ENCODE data around the gene NIFK. TPM values are rescaled to one million over a fixed set of nuclear protein-coding genes. Genes with fewer than 3 reads are reported as not detected.
"Not testable (repeated sequence)": the region's sequence is repeated elsewhere in the genome, so short reads cannot be mapped to it uniquely, and the experiment has no call there.

NIFK gene
- total and polyA plus RNA-seq, 2 of the 4 experiments (the other 2 are of a cell fraction), result 19.5 to 24.3 TPM

DNA sequence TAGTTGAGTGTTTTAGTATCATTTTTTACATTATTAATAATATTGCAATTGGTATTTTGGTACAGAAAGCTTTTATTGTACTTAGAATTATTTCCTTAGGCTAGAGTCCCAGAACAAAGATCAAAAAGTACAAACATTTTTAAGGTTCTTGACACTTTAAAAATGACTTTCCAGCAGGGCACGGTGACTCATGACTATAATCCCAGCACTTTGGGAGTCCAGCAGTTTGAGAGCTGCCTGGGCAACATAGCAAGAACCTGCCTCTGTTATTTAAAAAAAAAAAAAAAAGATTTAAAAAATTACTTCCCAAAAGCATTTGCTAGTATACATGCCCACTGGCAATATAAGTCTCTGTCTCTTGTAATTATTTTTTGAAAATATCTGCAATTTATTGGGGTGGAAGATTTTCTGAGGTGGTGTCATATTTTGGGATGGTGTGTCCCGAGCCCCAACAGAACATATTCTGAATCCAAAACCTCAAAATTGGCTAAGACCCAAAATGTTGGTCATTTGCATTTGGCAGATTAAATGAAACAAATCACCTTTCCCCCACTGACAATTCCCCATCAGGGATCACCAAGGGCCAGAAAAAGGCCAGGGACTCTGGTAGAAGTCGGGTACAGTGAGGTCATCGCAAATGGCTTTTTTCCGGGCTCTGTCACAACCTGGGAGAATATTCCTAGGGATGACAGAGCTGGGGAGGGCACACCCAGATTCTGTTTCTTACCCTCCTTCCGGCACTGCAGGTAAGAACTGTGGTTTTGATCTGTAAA, 42.1 kb downstream of the NIFK start:
- Histone ChIP-seq H3K14ac (replicated peaks; ENCODE audit: low read depth, low read length) (no peak overlapping the region; the same call in 1 of the 2 replicates), H3K56ac (ENCODE audit: extremely low read depth, insufficient read depth, low read length) (no peak overlapping the region), H3K4ac (ENCODE audit: low read depth, low read length) (no peak overlapping the region), H3K18ac (ENCODE audit: low read depth, low read length) (no peak overlapping the region), H4K91ac (ENCODE audit: insufficient read depth, low read depth, low read length) (no peak overlapping the region), H2BK20ac (ENCODE audit: low read depth, low read length) (peak overlapping the region; percentile 35; the same call in 1 of the 2 replicates), H3K9me1 (ENCODE audit: insufficient read depth, low read length) (peaks cover 15% of the 10 kb centered on the region), H2AFZ (replicated peaks; ENCODE audit: low read length, poor library complexity) (no peak overlapping the region), H2AK9ac (replicated peaks; ENCODE audit: low read depth, low read length, poor library complexity) (peak overlapping the region; percentile 16), H4K5ac (ENCODE audit: low read depth, low read length) (no peak overlapping the region), H3K9me3 (ENCODE audit: control insufficient read depth, insufficient read depth, low read length) (no peaks in the 10 kb centered on the region), H4K20me1 (ENCODE audit: insufficient read depth, low read length) (no peaks in the 10 kb centered on the region; the same call in 1 of the 2 replicates), H2BK15ac (ENCODE audit: low read depth, low read length) (no peak overlapping the region), H3K27ac (ENCODE audit: insufficient read depth, low read length) (no peak overlapping the region), H4K8ac (ENCODE audit: low read depth in 2 of 2, low read length in 2 of 2) (no peak overlapping the region), H3K9ac (ENCODE audit: low read depth, low read length) (no peak overlapping the region), H2AK5ac (ENCODE audit: low read depth, low read length) (peak overlapping the region; percentile 43; the same call in 1 of the 2 replicates), H3K23ac (ENCODE audit: low read depth, low read length) (no peak overlapping the region; the same call in 1 of the 2 replicates), H3K4me1 (ENCODE audit: control insufficient read depth, insufficient read depth, low read length) (peaks cover 7% of the 10 kb centered on the region), H3K36me3 (ENCODE audit: control insufficient read depth, insufficient read depth, low read length) (no peaks in the 10 kb centered on the region), H2BK120ac (ENCODE audit: low read depth, low read length) (no peak overlapping the region), H3K4me2 (ENCODE audit: low read depth, low read length) (no peak overlapping the region), H3K27me3 (ENCODE audit: control insufficient read depth, insufficient read depth, low read length) (peaks cover 2% of the 10 kb centered on the region; the same call in 1 of the 2 replicates), H3K79me1 (ENCODE audit: low read depth in 1 of 2, low read length in 2 of 2) (no peaks in the 10 kb centered on the region), H2BK5ac (ENCODE audit: low read depth, low read length, poor library complexity, severe bottlenecking) (no peak overlapping the region), H3K4me3 (ENCODE audit: insufficient read depth, low read depth, low read length) (no peak overlapping the region)
- no CpG with 5 or more reads among the region's 6 CpGs for WGBS, 2 experiments (ENCODE audit: extremely low coverage in 2 of 2, insufficient read length in 1 of 2)
- in situ Hi-C loops (cut with MboI; ENCODE audit: low sequenced_read_pairs) (no loop called here), dilution Hi-C loops (cut with HindIII; ENCODE audit: low sequenced_read_pairs, unreplicated experiment) (no loop called here), intact Hi-C loops (cut with micrococcal nuclease) (loop anchor here (5.0 kb wide), 1 partner anchor 42 kb away; no protein-coding TSS in a partner anchor)
- ATAC-seq (ENCODE audit: low read depth) (peak; percentile 65), DNase-seq (peak; percentile 69)
- TF ChIP-seq, protein P1, sequence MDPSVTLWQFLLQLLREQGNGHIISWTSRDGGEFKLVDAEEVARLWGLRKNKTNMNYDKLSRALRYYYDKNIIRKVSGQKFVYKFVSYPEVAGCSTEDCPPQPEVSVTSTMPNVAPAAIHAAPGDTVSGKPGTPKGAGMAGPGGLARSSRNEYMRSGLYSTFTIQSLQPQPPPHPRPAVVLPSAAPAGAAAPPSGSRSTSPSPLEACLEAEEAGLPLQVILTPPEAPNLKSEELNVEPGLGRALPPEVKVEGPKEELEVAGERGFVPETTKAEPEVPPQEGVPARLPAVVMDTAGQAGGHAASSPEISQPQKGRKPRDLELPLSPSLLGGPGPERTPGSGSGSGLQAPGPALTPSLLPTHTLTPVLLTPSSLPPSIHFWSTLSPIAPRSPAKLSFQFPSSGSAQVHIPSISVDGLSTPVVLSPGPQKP (IDR thresholded peaks at IDR 0.05; ENCODE audit: borderline replicate concordance, low read depth, low read length), result no peak
- TF ChIP-seq FOS (IDR thresholded peaks at IDR 0.05; ENCODE audit: low read depth, low read length) (0 out of 2 replicates have a peak, but pooled peaks have one; percentile 23), RFX5 (IDR thresholded peaks at IDR 0.05; ENCODE audit: low read depth, low read length) (no peak), RAD21 (IDR thresholded peaks at IDR 0.05; ENCODE audit: low read length) (no peak)
- CTCF ChIA-PET, result no interaction called here
- POLR2A ChIA-PET (ENCODE audit: unreplicated experiment), result no interaction called here
- no TSS peak for BruUV-seq (replicated peaks)

DNA sequence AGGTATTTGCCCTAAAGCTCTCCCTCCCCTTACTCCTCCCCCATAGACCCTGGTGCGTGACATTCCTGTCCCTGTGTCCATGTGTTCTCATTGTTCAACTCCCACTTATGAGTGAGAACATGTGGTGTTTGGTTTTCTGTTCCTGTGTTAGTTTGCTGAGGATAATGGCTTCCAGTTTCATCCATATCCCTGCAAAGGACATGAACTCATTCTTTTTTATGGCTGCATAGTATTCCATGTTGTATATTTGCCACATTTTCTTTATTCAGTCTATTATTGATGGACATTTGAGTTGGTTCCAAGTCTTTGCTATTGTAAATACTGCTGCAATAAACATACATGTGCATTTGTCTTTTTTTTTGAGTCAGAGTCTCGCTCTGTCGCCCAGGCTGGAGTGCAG, 46.1 kb downstream of the NIFK start:
- H2AFZ ChIP-seq (replicated peaks; ENCODE audit: low read length, poor library complexity); POLR2A ChIA-PET (ENCODE audit: unreplicated experiment); H4K8ac ChIP-seq (ENCODE audit: low read depth in 2 of 2, low read length in 2 of 2); H4K20me1 ChIP-seq (ENCODE audit: insufficient read depth, low read length); dilution Hi-C loops (cut with HindIII; ENCODE audit: low sequenced_read_pairs, unreplicated experiment); H2BK120ac ChIP-seq (ENCODE audit: low read depth, low read length); intact Hi-C loops (cut with micrococcal nuclease); H3K4me3 ChIP-seq (ENCODE audit: insufficient read depth, low read depth, low read length); H2AK9ac ChIP-seq (replicated peaks; ENCODE audit: low read depth, low read length, poor library complexity); H2BK15ac ChIP-seq (ENCODE audit: low read depth, low read length); H3K4ac ChIP-seq (ENCODE audit: low read depth, low read length); H3K56ac ChIP-seq (ENCODE audit: extremely low read depth, insufficient read depth, low read length); H3K9ac ChIP-seq (ENCODE audit: low read depth, low read length); H3K23ac ChIP-seq (ENCODE audit: low read depth, low read length); CTCF ChIA-PET; BruUV-seq (replicated peaks); H3K9me1 ChIP-seq (ENCODE audit: insufficient read depth, low read length); in situ Hi-C loops (cut with MboI; ENCODE audit: low sequenced_read_pairs); H3K14ac ChIP-seq (replicated peaks; ENCODE audit: low read depth, low read length); H4K91ac ChIP-seq (ENCODE audit: insufficient read depth, low read depth, low read length); H3K4me2 ChIP-seq (ENCODE audit: low read depth, low read length); H2BK20ac ChIP-seq (ENCODE audit: low read depth, low read length); H3K27me3 ChIP-seq (ENCODE audit: control insufficient read depth, insufficient read depth, low read length); H2BK5ac ChIP-seq (ENCODE audit: low read depth, low read length, poor library complexity, severe bottlenecking); ATAC-seq (ENCODE audit: low read depth); H3K9me3 ChIP-seq (ENCODE audit: control insufficient read depth, insufficient read depth, low read length); H3K79me1 ChIP-seq (ENCODE audit: low read depth in 1 of 2, low read length in 2 of 2); H3K36me3 ChIP-seq (ENCODE audit: control insufficient read depth, insufficient read depth, low read length); H4K5ac ChIP-seq (ENCODE audit: low read depth, low read length); H3K18ac ChIP-seq (ENCODE audit: low read depth, low read length); H3K4me1 ChIP-seq (ENCODE audit: control insufficient read depth, insufficient read depth, low read length); DNase-seq; H3K27ac ChIP-seq (ENCODE audit: insufficient read depth, low read length); H2AK5ac ChIP-seq (ENCODE audit: low read depth, low read length): not testable (repeated sequence)
- WGBS, 2 experiments (ENCODE audit: extremely low coverage in 2 of 2, insufficient read length in 1 of 2), result 90% methylated on average over 2 of the region's 3 CpGs; no CpG with 5 or more reads in 1 of the 2 experiments
